ENCODE data around the gene FAM163A.

Gene FAM163A

DNA sequence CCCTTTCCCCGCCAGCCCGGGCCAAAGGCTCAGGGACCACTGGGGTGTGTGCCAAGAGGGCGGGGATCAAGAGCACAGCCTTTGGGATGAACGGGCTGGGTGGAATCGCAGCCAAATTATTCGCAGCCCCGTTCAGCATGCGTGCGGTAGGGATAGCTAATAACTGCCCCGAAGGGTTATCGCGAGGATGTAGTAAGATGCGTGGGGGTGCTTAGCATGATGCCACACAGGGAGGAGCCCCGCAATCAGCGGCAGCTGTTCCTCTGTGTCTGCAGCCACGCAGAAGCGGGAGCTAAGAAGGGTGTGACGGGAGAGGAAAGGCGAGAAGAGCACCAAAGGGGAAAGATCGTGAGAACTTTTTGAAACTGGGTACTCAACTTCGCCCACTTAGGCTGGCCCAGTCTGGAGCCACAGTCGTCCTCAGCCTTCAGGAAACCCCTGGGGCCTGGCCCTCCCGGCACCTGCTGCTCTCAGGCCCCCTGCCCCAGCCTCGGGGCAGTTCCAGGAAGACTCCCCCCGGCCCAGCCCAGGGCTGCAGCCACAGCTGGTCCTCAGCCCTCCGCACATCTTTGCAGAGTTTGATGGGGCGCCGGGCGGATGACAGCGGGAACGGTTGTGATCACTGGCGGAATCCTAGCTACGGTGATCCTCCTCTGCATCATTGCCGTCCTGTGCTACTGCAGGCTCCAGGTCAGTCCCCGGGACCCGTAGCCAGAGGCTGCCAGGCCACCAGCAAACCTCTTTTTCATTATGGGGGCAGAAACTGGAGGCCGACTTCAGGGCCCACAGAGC is 69.6 kb downstream of the FAM163A start:
- Histone ChIP-seq H3K36me3 (ENCODE audit: control insufficient read depth, low read length) (no peaks in the 10 kb centered on the region), H3K27me3 (ENCODE audit: control insufficient read depth, low read length) (peaks cover 14% of the 10 kb centered on the region), H3K9me3 (ENCODE audit: control insufficient read depth, insufficient read depth, low read length) (no peaks in the 10 kb centered on the region), H3F3A (ENCODE audit: control insufficient read depth, insufficient read depth) (no peaks in the 10 kb centered on the region), H3K27ac (ENCODE audit: low read depth, low read length) (no peak overlapping the region), H3K4me2 (ENCODE audit: low read length) (no peak overlapping the region), H3K79me2 (ENCODE audit: control insufficient read depth, low read length) (no peaks in the 10 kb centered on the region), H4K20me1 (ENCODE audit: control insufficient read depth, insufficient read depth, low read depth, low read length) (no peaks in the 10 kb centered on the region), H3K4me1 (ENCODE audit: control insufficient read depth, low read length) (peaks cover 16% of the 10 kb centered on the region), H3K4me3 (ENCODE audit: low read length) (no peak overlapping the region), H3K9me2 (replicated peaks; ENCODE audit: control insufficient read depth, low read length) (no peaks in the 10 kb centered on the region)
- no peak for TF ChIP-seq EZH2phosphoT487 (IDR thresholded peaks at IDR 0.05; ENCODE audit: borderline replicate concordance, low read length)
- TF ChIP-seq, protein P1, sequence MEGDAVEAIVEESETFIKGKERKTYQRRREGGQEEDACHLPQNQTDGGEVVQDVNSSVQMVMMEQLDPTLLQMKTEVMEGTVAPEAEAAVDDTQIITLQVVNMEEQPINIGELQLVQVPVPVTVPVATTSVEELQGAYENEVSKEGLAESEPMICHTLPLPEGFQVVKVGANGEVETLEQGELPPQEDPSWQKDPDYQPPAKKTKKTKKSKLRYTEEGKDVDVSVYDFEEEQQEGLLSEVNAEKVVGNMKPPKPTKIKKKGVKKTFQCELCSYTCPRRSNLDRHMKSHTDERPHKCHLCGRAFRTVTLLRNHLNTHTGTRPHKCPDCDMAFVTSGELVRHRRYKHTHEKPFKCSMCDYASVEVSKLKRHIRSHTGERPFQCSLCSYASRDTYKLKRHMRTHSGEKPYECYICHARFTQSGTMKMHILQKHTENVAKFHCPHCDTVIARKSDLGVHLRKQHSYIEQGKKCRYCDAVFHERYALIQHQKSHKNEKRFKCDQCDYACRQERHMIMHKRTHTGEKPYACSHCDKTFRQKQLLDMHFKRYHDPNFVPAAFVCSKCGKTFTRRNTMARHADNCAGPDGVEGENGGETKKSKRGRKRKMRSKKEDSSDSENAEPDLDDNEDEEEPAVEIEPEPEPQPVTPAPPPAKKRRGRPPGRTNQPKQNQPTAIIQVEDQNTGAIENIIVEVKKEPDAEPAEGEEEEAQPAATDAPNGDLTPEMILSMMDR (IDR thresholded peaks at IDR 0.05; ENCODE audit: low read depth, low read length, poor library complexity, severe bottlenecking), result no peak

DNA sequence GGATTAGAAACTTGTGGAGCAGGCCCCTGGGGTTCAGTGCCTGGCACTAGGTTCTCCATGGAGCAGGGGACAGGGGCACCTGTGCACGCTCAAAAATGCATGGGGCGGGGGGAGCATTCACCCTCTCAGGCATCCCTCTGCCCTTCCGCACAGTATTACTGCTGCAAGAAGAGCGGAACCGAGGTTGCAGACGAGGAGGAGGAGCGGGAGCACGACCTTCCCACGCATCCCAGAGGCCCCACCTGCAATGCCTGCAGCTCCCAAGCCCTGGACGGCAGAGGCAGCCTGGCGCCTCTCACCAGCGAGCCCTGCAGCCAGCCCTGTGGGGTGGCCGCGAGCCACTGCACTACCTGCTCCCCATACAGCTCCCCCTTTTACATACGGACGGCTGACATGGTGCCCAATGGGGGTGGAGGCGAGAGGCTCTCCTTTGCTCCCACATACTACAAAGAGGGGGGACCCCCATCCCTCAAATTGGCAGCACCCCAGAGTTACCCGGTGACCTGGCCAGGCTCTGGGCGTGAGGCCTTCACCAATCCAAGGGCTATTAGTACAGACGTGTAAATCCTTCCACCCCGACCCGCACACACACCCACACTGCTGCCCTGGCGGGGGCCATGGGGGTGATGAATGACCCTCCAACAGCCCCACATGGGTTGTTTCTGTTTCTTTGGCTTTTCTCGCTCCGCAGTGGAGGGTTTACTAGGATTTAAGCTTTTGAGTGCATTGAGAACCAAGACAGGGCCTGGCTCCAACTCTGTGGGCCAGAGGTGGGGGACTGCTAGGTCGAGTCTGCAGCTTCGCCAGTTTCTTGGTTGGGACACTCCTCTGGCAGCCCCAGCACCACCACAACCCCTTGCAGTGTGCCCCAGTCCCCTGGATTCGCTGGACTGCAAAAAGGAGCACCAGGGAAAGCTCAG is 70.8 kb downstream of the FAM163A start:
- Histone ChIP-seq H4K20me1 (ENCODE audit: control insufficient read depth, insufficient read depth, low read depth, low read length) (no peaks in the 10 kb centered on the region), H3K36me3 (ENCODE audit: control insufficient read depth, low read length) (no peaks in the 10 kb centered on the region), H3K4me1 (ENCODE audit: control insufficient read depth, low read length) (peaks cover 16% of the 10 kb centered on the region), H3K27me3 (ENCODE audit: control insufficient read depth, low read length) (peaks cover 14% of the 10 kb centered on the region), H3K4me3 (ENCODE audit: low read length) (peak overlapping the region; percentile 76), H3K79me2 (ENCODE audit: control insufficient read depth, low read length) (no peaks in the 10 kb centered on the region), H3K9me3 (ENCODE audit: control insufficient read depth, insufficient read depth, low read length) (no peaks in the 10 kb centered on the region), H3K4me2 (ENCODE audit: low read length) (peak overlapping the region; percentile 69), H3K9me2 (replicated peaks; ENCODE audit: control insufficient read depth, low read length) (no peaks in the 10 kb centered on the region), H3F3A (ENCODE audit: control insufficient read depth, insufficient read depth) (no peaks in the 10 kb centered on the region), H3K27ac (ENCODE audit: low read depth, low read length) (no peak overlapping the region)
- TF ChIP-seq, protein P1 (IDR thresholded peaks at IDR 0.05; ENCODE audit: low read depth, low read length, poor library complexity, severe bottlenecking), result no peak
- TF ChIP-seq EZH2phosphoT487 (IDR thresholded peaks at IDR 0.05; ENCODE audit: borderline replicate concordance, low read length), result no peak

DNA sequence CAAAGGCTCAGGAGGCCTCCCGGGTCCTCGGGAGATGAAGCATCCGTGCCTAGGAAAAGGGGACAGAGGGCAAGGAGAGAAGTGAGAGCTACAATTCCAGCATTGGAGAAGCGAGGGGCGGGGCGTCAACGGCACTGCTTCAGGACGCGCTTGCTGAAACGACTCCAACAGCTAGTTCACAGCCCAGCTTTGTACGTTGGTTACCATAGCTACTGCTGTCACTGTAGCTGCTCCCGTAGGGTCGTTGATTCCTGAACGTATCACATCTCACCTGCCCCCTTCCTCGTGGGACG is 71.4 kb downstream of the FAM163A start:
- H3K4me2 ChIP-seq (ENCODE audit: low read length), result peak overlapping the region; percentile 69

More for the DNA sequence above, 71.4 kb downstream of the FAM163A start:
- Histone ChIP-seq H3K27ac (ENCODE audit: low read depth, low read length) (no peak overlapping the region), H3K4me3 (ENCODE audit: low read length) (peak overlapping the region; percentile 76), H3K79me2 (ENCODE audit: control insufficient read depth, low read length) (no peaks in the 10 kb centered on the region), H3F3A (ENCODE audit: control insufficient read depth, insufficient read depth) (no peaks in the 10 kb centered on the region), H3K9me2 (replicated peaks; ENCODE audit: control insufficient read depth, low read length) (no peaks in the 10 kb centered on the region), H3K9me3 (ENCODE audit: control insufficient read depth, insufficient read depth, low read length) (no peaks in the 10 kb centered on the region), H3K4me1 (ENCODE audit: control insufficient read depth, low read length) (peaks cover 16% of the 10 kb centered on the region), H4K20me1 (ENCODE audit: control insufficient read depth, insufficient read depth, low read depth, low read length) (no peaks in the 10 kb centered on the region), H3K27me3 (ENCODE audit: control insufficient read depth, low read length) (peaks cover 14% of the 10 kb centered on the region), H3K36me3 (ENCODE audit: control insufficient read depth, low read length) (no peaks in the 10 kb centered on the region)
- no peak for TF ChIP-seq EZH2phosphoT487 (IDR thresholded peaks at IDR 0.05; ENCODE audit: borderline replicate concordance, low read length)
- TF ChIP-seq, protein P1 (IDR thresholded peaks at IDR 0.05; ENCODE audit: low read depth, low read length, poor library complexity, severe bottlenecking), result no peak

Data from DOHH2 (cell line).